GM23338 (cell line): ENCODE results near the gene RAD51AP1. TPM values are rescaled to one million over a fixed set of nuclear protein-coding genes. Genes with fewer than 3 reads are reported as not detected.

Experiments
- ATAC-seq: fragments of 200-7000 bp; cut with Tn5 transposase; 3 replicates; pipeline ENCODE4 v1.9.1; 2020
- DNase-seq: peaks from one replicate; pipeline ENCODE4 v3.0.0-alpha.2; 2015; ENCODE audit warnings: low spot score
- H2AFZ ChIP-seq: fragments of 200-600 bp; sonication (generic); 2 replicates; pipeline ENCODE4 v1.8.0; 2016; ENCODE audit warnings: antibody characterized with exemption, mild to moderate bottlenecking, moderate library complexity
- H3F3A ChIP-seq: fragments of 200-600 bp; sonication (generic); replicated peaks from 2 replicates; pipeline ENCODE4 v1.8.0; 2017; ENCODE audit warnings: antibody characterized with exemption, mixed run types, low read depth
- H3K27ac ChIP-seq: fragments of 200-600 bp; sonication (generic); 2 replicates; pipeline ENCODE4 v1.6.1; 2016; ENCODE audit warnings: low read depth
- H3K27me3 ChIP-seq: fragments of 200-600 bp; sonication (generic); 2 replicates; pipeline ENCODE4 v1.8.0; 2016; ENCODE audit warnings: mild to moderate bottlenecking, mixed run types, moderate library complexity; ENCODE audit not compliant: insufficient read depth
- H3K36me3 ChIP-seq: fragments of 200-600 bp; sonication (generic); 2 replicates; pipeline ENCODE4 v1.8.0; 2016; ENCODE audit warnings: mild to moderate bottlenecking; ENCODE audit not compliant: insufficient read depth
- H3K4me1 ChIP-seq: fragments of 200-600 bp; sonication (generic); 2 replicates; pipeline ENCODE4 v1.8.0; 2016; ENCODE audit warnings: mild to moderate bottlenecking, moderate library complexity; ENCODE audit not compliant: insufficient read depth
- H3K4me2 ChIP-seq: fragments of 200-600 bp; sonication (generic); 2 replicates; pipeline ENCODE4 v1.7.1; 2017; ENCODE audit warnings: mixed run types
- H3K4me3 ChIP-seq: fragments of 200-600 bp; sonication (generic); 2 replicates; pipeline ENCODE4 v1.6.1; 2016; ENCODE audit warnings: mixed run types
- H3K79me2 ChIP-seq: fragments of 200-600 bp; sonication (generic); replicated peaks from 2 replicates; pipeline ENCODE4 v1.8.0; 2017; ENCODE audit warnings: mild to moderate bottlenecking; ENCODE audit not compliant: insufficient read depth
- H3K9me2 ChIP-seq: fragments of 200-600 bp; sonication (generic); 2 replicates; pipeline ENCODE4 v1.8.0; 2017; ENCODE audit not compliant: insufficient read depth
- H4K20me1 ChIP-seq: fragments of 200-600 bp; sonication (generic); replicated peaks from 2 replicates; pipeline ENCODE4 v1.8.0; 2017; ENCODE audit warnings: mild to moderate bottlenecking; ENCODE audit not compliant: insufficient read depth
- H3K27ac Mint-ChIP-seq: 2 replicates; pipeline ENCODE4 v1.8.0; 2020; ENCODE audit warnings: inconsistent platforms, mild to moderate bottlenecking, moderate library complexity, mixed read lengths
- H3K27me3 Mint-ChIP-seq: 3 replicates; pipeline ENCODE4 v1.8.0; 2022; ENCODE audit warnings: low read depth, mild to moderate bottlenecking, moderate library complexity, mixed read lengths, inconsistent platforms; ENCODE audit not compliant: insufficient read depth, poor library complexity
- H3K36me3 Mint-ChIP-seq: 3 replicates; pipeline ENCODE4 v1.8.0; 2021; ENCODE audit warnings: low read depth, mild to moderate bottlenecking, inconsistent platforms, moderate library complexity, mixed read lengths
- H3K4me1 Mint-ChIP-seq: 3 replicates; pipeline ENCODE4 v1.8.0; 2020; ENCODE audit warnings: mild to moderate bottlenecking, inconsistent platforms, mixed read lengths
- H3K4me3 Mint-ChIP-seq: 3 replicates; pipeline ENCODE4 v1.8.0; 2021; ENCODE audit warnings: moderate library complexity, mild to moderate bottlenecking, inconsistent platforms, mixed read lengths
- H3K9me3 Mint-ChIP-seq: 3 replicates; pipeline ENCODE4 v1.8.0; 2020; ENCODE audit warnings: moderate library complexity, mild to moderate bottlenecking, inconsistent platforms, mixed read lengths
- CTCF ChIP-seq, 2 experiments: fragments of 200-600 bp in 1 of 2; sonication (generic) in 1 of 2; conservative IDR thresholded peaks; 2 replicates each; pipeline versions ENCODE4 v1.5.1 to v1.6.1; 2016 to 2017; ENCODE audit warnings: antibody characterized with exemption in 2 of 2, low read depth in 2 of 2, mild to moderate bottlenecking in 2 of 2, moderate library complexity in 1 of 2
- ETS1 ChIP-seq: IDR thresholded peaks from 2 replicates; pipeline ENCODE4 v1.6.1; 2016; ENCODE audit warnings: antibody characterized with exemption
- POLR2AphosphoS5 ChIP-seq: IDR thresholded peaks from 2 replicates; pipeline ENCODE4 v1.6.1; 2016; ENCODE audit warnings: antibody characterized with exemption, low read depth
- STAT1 ChIP-seq: IDR thresholded peaks from one replicate; pipeline ENCODE4 v1.6.1; 2016; ENCODE audit warnings: antibody characterized with exemption; ENCODE audit not compliant: unreplicated experiment
- ZNF114 ChIP-seq: fragments of 250-450 bp; sonication (Bioruptor Pico); IDR thresholded peaks from 2 replicates; pipeline ENCODE4 v1.5.0; 2020; ENCODE audit warnings: mild to moderate bottlenecking, moderate library complexity
- ZNF331 ChIP-seq: fragments of 250-450 bp; sonication (Bioruptor Pico); IDR thresholded peaks from 2 replicates; pipeline ENCODE4 v1.5.0; 2020; ENCODE audit warnings: low read depth, mild to moderate bottlenecking, moderate library complexity
- ZNF462 ChIP-seq: fragments of 250-450 bp; sonication (Bioruptor Pico); IDR thresholded peaks from 2 replicates; pipeline ENCODE4 v1.5.0; 2020; ENCODE audit warnings: mild to moderate bottlenecking, moderate library complexity
- polyA plus RNA-seq: library from polyadenylated mRNA; unstranded; fragments of >200 nt; fragmentation: Nextera tagmentation; extraction: Ambion mirVana; gene quantifications from 2 replicates; pipeline ENCODE4 v1.2.1, GENCODE V29; 2016
- total RNA-seq: library from RNA; depleted of rRNA; stranded (reverse); fragments of >200 nt; shearing (Covaris generic); gene quantifications from 2 replicates; pipeline ENCODE4 v1.2.3, GENCODE V29; 2014

Gene RAD51AP1
- total and polyA plus RNA-seq, 2 experiments from 2014 or later: 75.2 to 119 TPM

GRCh38 chr12:4564818-4565217, 26.1 kb downstream of the RAD51AP1 start:
- Mint-ChIP-seq H3K4me3 (no peak overlapping the region), H3K4me1 (peaks cover 9% of the 10 kb centered on the region; the same call in 2 of the 3 replicates), H3K27ac (no peak overlapping the region), H3K9me3 (no peaks in the 10 kb centered on the region), H3K36me3 (no peaks in the 10 kb centered on the region; the same call in 1 of the 3 replicates), H3K27me3 (peaks cover 17% of the 10 kb centered on the region)
- 0 out of 2 replicates have a peak, but pooled peaks cover 4% of the 10 kb centered on the region for H3K4me1 ChIP-seq
- no peak for DNase-seq
- TF ChIP-seq ZNF462 (CRISPR knock-in tag): no peak
- no peak for TF ChIP-seq ETS1
- TF ChIP-seq STAT1: no peak
- no peak for TF ChIP-seq ZNF331 (CRISPR knock-in tag)
- TF ChIP-seq ZNF114 (CRISPR knock-in tag): no peak
- no peak for TF ChIP-seq POLR2AphosphoS5
- TF ChIP-seq CTCF (conservative IDR thresholded peaks at IDR 0.05; ENCODE audit: low read depth in 2 of 2): no peak
- no peak overlapping the region for H3K4me3 ChIP-seq
- no peak overlapping the region for H3K4me2 ChIP-seq
- ATAC-seq: no peak
- H3F3A ChIP-seq: peaks cover 7% of the 10 kb centered on the region; the same call in 1 of the 2 replicates
- no peaks in the 10 kb centered on the region for H4K20me1 ChIP-seq
- H3K36me3 ChIP-seq: no peaks in the 10 kb centered on the region
- H3K27ac ChIP-seq: no peak overlapping the region
- no peaks in the 10 kb centered on the region for H3K9me2 ChIP-seq
- no peak overlapping the region for H2AFZ ChIP-seq
- H3K27me3 ChIP-seq: peaks cover 25% of the 10 kb centered on the region
- H3K79me2 ChIP-seq: no peaks in the 10 kb centered on the region
